ENCODE measurements around the gene PHKG2. TPM values are rescaled to one million over a fixed set of nuclear protein-coding genes. Genes with fewer than 3 reads are reported as not detected.
A peak's percentile ranks its signal among the peaks of the same experiment; 100 is the strongest.

PHKG2 gene
- polyA plus RNA-seq, 3 donors: 45.4 to 115 (median 54.2) TPM

DNA sequence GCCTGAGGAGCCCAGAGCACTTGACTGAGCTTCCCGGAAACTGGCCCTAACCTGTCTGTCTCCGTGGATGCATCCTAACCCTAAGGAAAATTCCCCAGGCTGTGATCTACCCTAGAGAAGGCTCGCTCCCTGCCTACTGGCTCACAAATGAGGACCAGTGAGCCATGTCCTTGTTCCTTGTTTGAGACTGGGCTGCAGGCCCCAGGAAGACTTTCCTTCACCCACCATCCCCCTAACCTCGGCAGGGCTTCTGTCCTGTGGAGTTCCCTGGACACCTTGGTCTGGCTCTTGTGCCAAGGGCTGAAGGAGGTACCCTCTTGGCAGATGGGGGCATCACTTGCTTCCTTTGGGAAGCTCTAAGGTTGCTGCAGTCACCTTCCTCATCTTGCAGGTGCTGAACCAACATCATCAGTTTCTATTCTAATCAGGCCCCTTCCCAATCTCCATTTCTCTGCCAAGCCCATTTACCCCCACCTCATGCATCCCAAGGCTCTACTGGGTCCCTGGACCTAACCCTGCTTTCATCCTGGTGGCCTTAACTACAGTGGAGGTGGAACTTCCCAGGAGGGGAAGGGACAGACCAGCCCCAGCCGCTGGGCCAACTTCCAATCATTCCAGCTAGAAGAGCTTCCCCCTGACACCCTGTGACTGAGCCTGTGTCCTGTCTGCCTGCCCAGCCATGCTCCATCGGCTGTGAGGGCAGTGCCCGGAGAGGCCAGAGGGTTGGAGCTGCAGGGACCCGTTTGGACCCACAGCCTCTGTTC is 26.3 kb downstream of the PHKG2 start:
- Histone ChIP-seq H3K9ac (ENCODE audit: insufficient read depth, low read length, poor library complexity, severe bottlenecking) (peak overlapping the region; percentile 68), H2AFZ (ENCODE audit: insufficient read depth, low read depth, low read length, poor library complexity, severe bottlenecking) (no peak overlapping the region), H3K36me3 (replicated peaks in 1 of 2; ENCODE audit: control insufficient read depth in 1 of 2, insufficient read depth in 2 of 2, low read length in 2 of 2) (peaks cover 45 to 51% of the 10 kb centered on the region in 2 donors), H3K27ac (ENCODE audit: low read depth in 1 of 2, low read length in 2 of 2) (peak overlapping the region; percentile 19 to 63), H3K27me3 (ENCODE audit: control insufficient read depth in 2 of 2, insufficient read depth in 2 of 2, low read length in 2 of 2) (no peaks in the 10 kb centered on the region), H3K4me2 (replicated peaks; ENCODE audit: extremely low read depth, low read length, poor library complexity, severe bottlenecking) (peak overlapping the region; percentile 95), H3K4me1 (ENCODE audit: control insufficient read depth in 1 of 2, insufficient read depth in 2 of 2, low read length in 2 of 2) (peaks cover 18 to 30% of the 10 kb centered on the region in 2 donors), H3K79me2 (ENCODE audit: insufficient read depth, low read length) (peaks cover 8% of the 10 kb centered on the region), H3K9me3 (replicated peaks in 1 of 2; ENCODE audit: control insufficient read depth in 1 of 2, insufficient read depth in 1 of 2, low read length in 2 of 2) (no peaks in the 10 kb centered on the region), H4K20me1 (ENCODE audit: insufficient read depth, low read length) (peaks cover 36% of the 10 kb centered on the region), H3K4me3 (replicated peaks in 1 of 3; ENCODE audit: low read depth in 2 of 3, low read length in 3 of 3) (peak overlapping the region in 1 of 3 experiments; percentile 78)
- Mint-ChIP-seq H3K9me3 (no peaks in the 10 kb centered on the region), H3K27ac (peak overlapping the region in 5 of 7 donors; percentile 67 to 92 (median 83)), H3K4me1 (peaks cover 43% of the 10 kb centered on the region), H3K27me3 (ENCODE audit: low read depth in 3 of 3) (peaks cover 0 to 3% (median 2%) of the 10 kb centered on the region in 3 donors), H3K4me3 (peak overlapping the region; percentile 93 to 97), H3K36me3 (peaks cover 39 to 51% of the 10 kb centered on the region in 2 donors)
- intact Hi-C loops (cut with micrococcal nuclease): no loop called here
- TF ChIP-seq, protein P1, sequence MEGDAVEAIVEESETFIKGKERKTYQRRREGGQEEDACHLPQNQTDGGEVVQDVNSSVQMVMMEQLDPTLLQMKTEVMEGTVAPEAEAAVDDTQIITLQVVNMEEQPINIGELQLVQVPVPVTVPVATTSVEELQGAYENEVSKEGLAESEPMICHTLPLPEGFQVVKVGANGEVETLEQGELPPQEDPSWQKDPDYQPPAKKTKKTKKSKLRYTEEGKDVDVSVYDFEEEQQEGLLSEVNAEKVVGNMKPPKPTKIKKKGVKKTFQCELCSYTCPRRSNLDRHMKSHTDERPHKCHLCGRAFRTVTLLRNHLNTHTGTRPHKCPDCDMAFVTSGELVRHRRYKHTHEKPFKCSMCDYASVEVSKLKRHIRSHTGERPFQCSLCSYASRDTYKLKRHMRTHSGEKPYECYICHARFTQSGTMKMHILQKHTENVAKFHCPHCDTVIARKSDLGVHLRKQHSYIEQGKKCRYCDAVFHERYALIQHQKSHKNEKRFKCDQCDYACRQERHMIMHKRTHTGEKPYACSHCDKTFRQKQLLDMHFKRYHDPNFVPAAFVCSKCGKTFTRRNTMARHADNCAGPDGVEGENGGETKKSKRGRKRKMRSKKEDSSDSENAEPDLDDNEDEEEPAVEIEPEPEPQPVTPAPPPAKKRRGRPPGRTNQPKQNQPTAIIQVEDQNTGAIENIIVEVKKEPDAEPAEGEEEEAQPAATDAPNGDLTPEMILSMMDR (IDR thresholded peaks at IDR 0.05): no peak
- WGBS (ENCODE audit: insufficient coverage): 82% methylated on average over 7 of the region's 8 CpGs
- DNase-seq: no peak

DNA sequence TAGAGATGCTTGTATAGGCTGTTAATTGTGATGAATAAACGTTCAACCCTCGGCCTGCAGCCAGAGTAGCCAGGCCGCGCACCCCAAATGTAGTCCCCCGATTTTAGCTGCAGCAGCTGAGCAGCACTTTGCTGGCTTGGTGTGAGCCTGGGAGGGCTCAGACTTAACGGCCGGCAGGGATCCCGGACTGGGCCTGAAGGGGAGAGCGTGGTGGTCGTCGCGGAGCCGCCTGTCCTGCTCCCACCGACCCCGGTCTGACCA is 26.8 kb downstream of the PHKG2 start:
- H3K4me3 Mint-ChIP-seq: peak overlapping the region; percentile 93 to 97
- 15% methylated on average over 15 of the region's 15 CpGs for WGBS (ENCODE audit: insufficient coverage)
- Histone ChIP-seq H3K36me3 (replicated peaks in 1 of 2; ENCODE audit: control insufficient read depth in 1 of 2, insufficient read depth in 2 of 2, low read length in 2 of 2) (peaks cover 42 to 46% of the 10 kb centered on the region in 2 donors), H3K27ac (ENCODE audit: low read depth in 1 of 2, low read length in 2 of 2) (peak overlapping the region; percentile 19 to 63), H3K27me3 (ENCODE audit: control insufficient read depth in 2 of 2, insufficient read depth in 2 of 2, low read length in 2 of 2) (no peaks in the 10 kb centered on the region), H3K9ac (ENCODE audit: insufficient read depth, low read length, poor library complexity, severe bottlenecking) (peak overlapping the region; percentile 68), H2AFZ (ENCODE audit: insufficient read depth, low read depth, low read length, poor library complexity, severe bottlenecking) (peak overlapping the region; percentile 65), H3K4me1 (ENCODE audit: control insufficient read depth in 1 of 2, insufficient read depth in 2 of 2, low read length in 2 of 2) (peaks cover 22 to 35% of the 10 kb centered on the region in 2 donors), H4K20me1 (ENCODE audit: insufficient read depth, low read length) (peaks cover 36% of the 10 kb centered on the region), H3K9me3 (replicated peaks in 1 of 2; ENCODE audit: control insufficient read depth in 1 of 2, insufficient read depth in 1 of 2, low read length in 2 of 2) (no peaks in the 10 kb centered on the region), H3K4me3 (replicated peaks in 1 of 3; ENCODE audit: low read depth in 2 of 3, low read length in 3 of 3) (peak overlapping the region; percentile 32 to 78 (median 53)), H3K79me2 (ENCODE audit: insufficient read depth, low read length) (peaks cover 8% of the 10 kb centered on the region), H3K4me2 (replicated peaks; ENCODE audit: extremely low read depth, low read length, poor library complexity, severe bottlenecking) (peak overlapping the region; percentile 95)
- TF ChIP-seq, protein P1 (IDR thresholded peaks at IDR 0.05): no peak
- H3K9me3 Mint-ChIP-seq: no peaks in the 10 kb centered on the region
- no peak for DNase-seq
- peaks cover 47% of the 10 kb centered on the region for H3K4me1 Mint-ChIP-seq
- peaks cover 0 to 3% (median 2%) of the 10 kb centered on the region in 3 donors for H3K27me3 Mint-ChIP-seq (ENCODE audit: low read depth in 3 of 3)
- H3K36me3 Mint-ChIP-seq: peaks cover 37 to 46% of the 10 kb centered on the region in 2 donors
- intact Hi-C loops (cut with micrococcal nuclease): no loop called here
- H3K27ac Mint-ChIP-seq: peak overlapping the region in 5 of 7 donors; percentile 67 to 92 (median 83)

Data from CD14-positive monocyte (primary cell).